ENCODE data around the gene VAMP4. TPM values are rescaled to one million over a fixed set of nuclear protein-coding genes. Genes with fewer than 3 reads are reported as not detected.

The VAMP4 gene
- total RNA-seq, 1 experiment from 2014 or later = 4.2 TPM

GRCh38 chr1:171754353-171754705 is 12.5 kb upstream of the VAMP4 start:
- Histone ChIP-seq H2BK12ac (ENCODE audit: insufficient read length, low read depth, low read length) (no peak overlapping the region), H3K14ac (ENCODE audit: insufficient read depth, low read length) (no peak overlapping the region), H2AFZ (ENCODE audit: low read length) (no peak overlapping the region), H3K18ac (ENCODE audit: insufficient read length, low read depth, low read length) (peak overlapping the region; percentile 9), H2AK5ac (ENCODE audit: insufficient read length, low read length) (no peak overlapping the region), H3K23me2 (ENCODE audit: insufficient read length, low read depth, low read length, poor library complexity, severe bottlenecking) (no peaks in the 10 kb centered on the region), H4K91ac (ENCODE audit: insufficient read length, low read depth, low read length) (no peak overlapping the region), H2BK20ac (ENCODE audit: low read depth, low read length, poor library complexity, severe bottlenecking) (no peak overlapping the region), H3K56ac (ENCODE audit: insufficient read length, low read depth, low read length) (no peak overlapping the region), H3K27me3 (ENCODE audit: insufficient read depth, low read length) (no peaks in the 10 kb centered on the region), H3K23ac (ENCODE audit: insufficient read length, low read depth, low read length) (no peak overlapping the region), H3K9me3 (ENCODE audit: control insufficient read depth, low read depth, low read length) (no peaks in the 10 kb centered on the region), H3K4me2 (ENCODE audit: insufficient read depth, insufficient read length, low read length) (no peak overlapping the region), H3K79me1 (ENCODE audit: insufficient read depth, low read depth, low read length, poor library complexity, severe bottlenecking) (no peaks in the 10 kb centered on the region), H2BK120ac (ENCODE audit: low read depth, low read length, poor library complexity, severe bottlenecking) (no peak overlapping the region), H3K4me1 (ENCODE audit: insufficient read depth, low read length) (peaks cover 12% of the 10 kb centered on the region; the same call in 1 of the 2 replicates), H3K79me2 (ENCODE audit: insufficient read depth, low read length) (no peaks in the 10 kb centered on the region), H4K8ac (replicated peaks; ENCODE audit: insufficient read length, low read depth, low read length) (no peak overlapping the region), H4K20me1 (ENCODE audit: control insufficient read depth, insufficient read depth, insufficient read length) (no peaks in the 10 kb centered on the region), H3K27ac (ENCODE audit: insufficient read length, low read depth, low read length) (peak overlapping the region; percentile 28), H3T11ph (ENCODE audit: low read length) (no peak overlapping the region), H2BK15ac (ENCODE audit: low read depth, low read length) (no peak overlapping the region), H3K9ac (ENCODE audit: extremely low read depth, insufficient read length, low read length) (no peak overlapping the region), H4K5ac (ENCODE audit: insufficient read length, low read depth, low read length) (no peak overlapping the region), H2BK5ac (ENCODE audit: insufficient read length, low read length) (no peak overlapping the region), H3K4ac (ENCODE audit: low read depth, low read length) (no peak overlapping the region)
- peaks cover 0 to 13% (median 10%) of the 10 kb centered on the region in 3 experiments; a peak in 5 of 7 replicates for H3K36me3 Mint-ChIP-seq (ENCODE audit: insufficient read depth in 1 of 3, low read depth in 3 of 3)
- H3K9me3 Mint-ChIP-seq = peaks cover 9 to 20% of the 10 kb centered on the region in 2 experiments
- peak overlapping the region; percentile 15 to 70 (median 48); a peak in 5 of 7 replicates for H3K27ac Mint-ChIP-seq
- no peak overlapping the region for H3K4me3 Mint-ChIP-seq
- TF ChIP-seq CTCF (conservative IDR thresholded peaks at IDR 0.05) = no peak
- H3K27me3 Mint-ChIP-seq (ENCODE audit: low read depth) = no peaks in the 10 kb centered on the region; the same call in 1 of the 2 replicates
- WGBS (ENCODE audit: extremely low coverage, insufficient read length, low lambda C conversion rate) = no CpG with 5 or more reads among the region's 4 CpGs
- H3K4me1 Mint-ChIP-seq = peaks cover 13 to 14% of the 10 kb centered on the region in 2 experiments
- DNase-seq = peak; percentile 49
